Spleen (tissue), 7 donors: ENCODE measurements around the gene ADAM10.

Experiments
- CTCF ChIP-seq, 11 experiments: fragments of 200-600 bp in 7 of 11; fragments of 450-650 bp in 4 of 11; sonication (generic) in 4 of 11; IDR thresholded peaks in 8 of 11; conservative IDR thresholded peaks in 3 of 11; 1 replicate in 7 of 11; 2 replicates in 4 of 11; pipeline versions ENCODE4 v1.4.0 to v1.8.0; 2016 to 2021; ENCODE audit warnings: antibody characterized with exemption in 11 of 11, inconsistent platforms in 4 of 11, mild to moderate bottlenecking in 1 of 11
- POLR2A ChIP-seq, 3 donors: fragments of 450-650 bp; IDR thresholded peaks; one replicate each; pipeline ENCODE4 v1.5.1; 2017; ENCODE audit warnings: antibody characterized with exemption in 3 of 3, mild to moderate bottlenecking in 1 of 3
- POLR2AphosphoS5 ChIP-seq, 3 donors: sonication (generic); formaldehyde crosslinking; IDR thresholded peaks; one replicate each; pipeline ENCODE4 v1.5.1; 2017; ENCODE audit warnings: antibody characterized with exemption in 3 of 3
- donor health status: DM: no; HTN: no; CAD: no; lungs with moderate emphysema.
- donor health status: DM: no; HTN: no; CAD: no.
- donor health status: DM: no; HTN: no; CAD: no.

GRCh38 chr15:58699769-58700168 lies 49.7 kb downstream of the ADAM10 start:
- TF ChIP-seq CTCF (IDR thresholded peaks at IDR 0.05 in 8 of 11, conservative IDR thresholded peaks at IDR 0.05 in 3 of 11), result no peak
- TF ChIP-seq POLR2AphosphoS5 (IDR thresholded peaks at IDR 0.05), result no peak
- TF ChIP-seq POLR2A (IDR thresholded peaks at IDR 0.05), result no peak
